Measurements from ENCODE around the gene CPN2. TPM values are rescaled to one million over a fixed set of nuclear protein-coding genes. Genes with fewer than 3 reads are reported as not detected.

The CPN2 gene
- total RNA-seq, 1 donor from 2014 or later: not detected

DNA sequence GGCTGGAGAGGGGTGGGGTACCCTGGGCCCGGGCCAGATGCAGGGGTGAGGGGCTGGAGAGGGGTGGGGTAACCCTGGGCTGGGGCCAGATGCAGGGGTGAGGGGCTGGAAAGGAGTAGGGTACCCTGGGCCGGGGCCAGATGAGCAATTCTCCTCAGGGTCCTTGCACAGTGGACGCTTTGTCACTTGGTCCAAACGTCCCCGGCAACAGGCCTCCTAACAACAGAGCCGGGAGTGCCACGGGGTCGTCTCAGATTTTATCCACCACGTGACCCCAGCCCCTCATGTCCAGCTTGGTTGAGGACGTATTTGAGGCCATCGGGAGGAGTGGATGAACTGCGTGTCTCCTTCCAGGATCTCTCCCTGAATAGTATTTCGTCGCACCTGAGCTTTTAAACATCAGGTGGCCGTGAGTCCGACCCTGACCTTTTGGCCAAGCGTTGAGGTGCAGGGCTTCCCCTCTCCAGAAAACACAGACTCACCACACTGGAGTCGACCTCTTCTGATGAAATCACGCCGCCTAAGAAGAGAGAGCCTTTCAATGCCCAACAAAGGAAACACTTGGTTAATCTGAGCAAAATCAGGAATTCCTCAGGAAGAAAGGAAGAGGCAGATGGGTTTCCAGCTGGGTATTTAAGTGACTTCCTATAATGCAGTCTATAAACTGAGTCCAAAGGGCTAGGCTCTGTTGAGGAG lies 31.2 kb upstream of the CPN2 start:
- intact Hi-C loops (cut with micrococcal nuclease): no loop called here

DNA sequence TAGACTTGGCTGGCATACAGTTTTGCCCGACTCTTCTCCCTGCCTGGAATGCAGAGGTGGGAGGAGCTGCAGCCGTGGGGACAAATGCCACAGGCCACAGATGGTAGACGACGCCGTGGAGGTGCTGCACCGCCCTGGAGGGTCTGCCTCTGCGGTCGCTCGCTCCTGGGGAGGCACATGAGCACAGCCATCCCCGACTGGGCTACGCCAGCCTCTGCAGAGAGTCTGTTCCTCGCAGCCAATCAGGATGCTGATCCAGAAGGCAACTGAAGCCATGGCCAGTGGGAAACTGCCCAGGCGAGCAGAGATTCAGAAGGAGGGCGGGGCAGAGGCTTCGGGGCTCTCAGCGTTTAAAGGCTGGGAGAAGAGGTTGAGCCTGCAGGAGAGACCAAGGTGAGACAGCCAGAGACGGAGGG lies 30.3 kb upstream of the CPN2 start:
- intact Hi-C loops (cut with micrococcal nuclease): no loop called here

DNA sequence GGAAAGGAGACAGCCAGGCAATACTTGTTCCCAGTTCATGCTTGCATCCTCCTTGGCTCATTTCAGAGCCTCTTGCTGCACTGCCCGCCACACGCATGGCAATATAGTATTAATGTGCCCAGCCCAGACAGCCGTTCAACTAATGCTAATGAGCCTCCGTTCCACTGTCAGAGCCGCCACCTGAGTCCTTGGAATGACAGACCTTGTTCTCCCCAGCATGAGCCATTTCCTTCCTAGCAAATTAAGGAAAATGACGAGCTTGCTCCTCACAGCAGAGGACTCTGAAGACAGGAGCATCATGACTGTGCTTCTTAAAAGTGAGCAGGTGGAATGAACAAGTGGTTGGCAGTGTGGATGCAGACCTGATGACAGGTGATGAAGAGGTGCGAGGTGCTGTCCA lies 29.2 kb upstream of the CPN2 start:
- intact Hi-C loops (cut with micrococcal nuclease): no loop called here

DNA sequence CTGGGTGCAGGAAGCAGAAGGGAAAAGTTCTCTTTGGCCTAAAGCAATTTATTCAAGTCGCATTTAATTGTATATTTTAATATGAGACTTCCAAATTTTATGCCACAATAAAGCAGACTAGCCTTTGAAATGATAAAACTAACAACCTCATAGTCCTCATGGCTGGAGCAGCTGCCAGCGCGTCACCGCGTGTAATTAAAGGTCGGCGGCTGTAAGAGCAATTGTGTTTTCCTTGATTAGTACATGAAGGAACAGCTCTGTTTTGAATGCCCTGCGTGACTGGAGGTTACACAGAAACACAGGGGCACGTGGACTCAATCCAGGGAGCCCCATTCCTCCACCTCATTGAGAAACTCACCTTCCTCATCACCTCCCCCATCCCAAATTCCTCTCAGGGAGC lies 28.5 kb upstream of the CPN2 start:
- intact Hi-C loops (cut with micrococcal nuclease): no loop called here

DNA sequence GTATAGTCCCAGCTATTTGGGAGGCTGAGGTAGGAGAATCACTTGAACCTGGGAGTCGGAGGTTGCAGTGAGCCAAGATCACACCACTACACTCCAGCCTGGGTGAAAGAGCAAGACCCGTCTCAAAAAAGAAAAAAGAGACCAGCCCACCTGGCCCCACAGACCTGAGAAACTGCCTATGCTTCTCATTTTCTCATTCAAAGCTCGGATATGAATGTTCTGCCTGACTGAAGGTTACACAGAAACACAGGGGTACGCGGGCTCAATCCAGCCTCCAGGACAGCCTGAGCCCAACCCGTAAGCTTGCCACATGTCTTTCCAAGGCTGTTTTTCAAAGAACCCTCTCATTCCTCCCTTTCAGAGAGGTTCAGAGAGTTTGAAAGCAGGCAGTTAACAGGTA lies 28.1 kb upstream of the CPN2 start:
- intact Hi-C loops (cut with micrococcal nuclease): no loop called here

DNA sequence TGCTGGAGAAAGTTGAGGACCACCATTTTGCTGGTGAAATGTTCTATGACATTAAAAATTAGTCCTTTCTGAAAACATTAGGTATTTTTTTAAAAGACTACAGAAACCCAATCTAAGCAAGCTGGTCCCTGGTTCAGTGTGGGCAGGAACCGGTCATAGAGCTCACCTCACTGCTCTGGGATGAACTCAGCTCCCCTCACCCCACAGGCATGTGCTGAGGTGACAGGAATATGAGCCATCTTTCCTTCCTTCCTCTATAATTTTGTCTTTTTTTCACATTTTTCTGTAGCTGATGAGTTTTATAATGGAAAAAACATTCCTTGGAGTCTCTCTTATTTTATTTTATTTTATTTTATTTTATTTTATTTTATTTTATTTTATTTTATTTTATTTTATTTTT lies 26.6 kb upstream of the CPN2 start:
- intact Hi-C loops (cut with micrococcal nuclease): no loop called here

DNA sequence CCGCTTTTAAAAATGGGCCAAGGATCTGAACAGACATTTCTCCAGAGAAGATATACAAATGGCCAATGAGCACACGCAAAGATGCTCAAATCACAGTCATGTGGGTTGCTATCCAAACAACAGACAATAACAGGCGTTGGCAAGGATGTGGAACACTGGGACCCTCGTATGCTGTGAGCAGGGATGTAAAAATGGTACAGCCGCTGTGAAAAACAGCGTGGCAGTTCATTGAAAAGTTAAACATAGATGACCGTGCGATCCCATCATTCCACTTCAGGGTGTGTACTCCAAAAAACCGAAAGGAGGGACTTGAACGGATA lies 25.1 kb upstream of the CPN2 start:
- intact Hi-C loops (cut with micrococcal nuclease): no loop called here

DNA sequence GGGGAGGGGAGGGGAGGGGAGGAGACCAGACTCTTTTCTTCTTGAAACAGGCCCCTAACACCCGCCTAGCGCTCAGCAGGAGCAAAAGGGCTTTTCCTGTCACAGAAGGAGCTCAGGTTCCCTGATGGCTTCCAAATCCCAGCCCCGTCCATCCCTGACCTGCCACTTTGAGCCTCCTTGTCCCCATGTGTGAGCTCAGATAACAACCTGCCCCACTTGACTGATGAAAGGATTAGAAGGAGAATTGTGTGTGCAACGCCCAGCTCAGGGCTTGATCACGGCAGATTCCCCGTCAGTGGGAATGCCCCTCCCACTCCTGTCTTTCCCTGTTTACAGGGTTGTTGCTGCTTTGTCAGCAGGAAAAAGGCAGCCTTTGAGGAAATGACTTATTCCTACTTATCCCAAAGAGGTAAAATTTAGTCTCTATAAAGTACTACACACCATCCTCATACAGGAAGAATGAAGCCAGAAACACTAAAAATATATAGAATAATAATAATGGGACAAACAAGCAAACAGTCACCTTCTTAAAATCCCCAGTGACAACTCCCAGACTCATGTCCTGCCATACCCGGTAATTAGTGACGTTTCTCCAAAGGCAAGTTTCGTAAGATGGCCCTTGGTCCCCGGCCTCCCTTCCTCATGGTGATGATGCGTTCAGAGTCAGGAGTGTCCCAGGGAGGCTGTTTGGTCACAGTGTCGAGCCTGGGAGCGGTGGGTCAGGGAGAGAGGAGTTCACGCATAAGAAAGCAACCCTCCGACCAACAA lies 24.5 kb upstream of the CPN2 start:
- intact Hi-C loops (cut with micrococcal nuclease): no loop called here

DNA sequence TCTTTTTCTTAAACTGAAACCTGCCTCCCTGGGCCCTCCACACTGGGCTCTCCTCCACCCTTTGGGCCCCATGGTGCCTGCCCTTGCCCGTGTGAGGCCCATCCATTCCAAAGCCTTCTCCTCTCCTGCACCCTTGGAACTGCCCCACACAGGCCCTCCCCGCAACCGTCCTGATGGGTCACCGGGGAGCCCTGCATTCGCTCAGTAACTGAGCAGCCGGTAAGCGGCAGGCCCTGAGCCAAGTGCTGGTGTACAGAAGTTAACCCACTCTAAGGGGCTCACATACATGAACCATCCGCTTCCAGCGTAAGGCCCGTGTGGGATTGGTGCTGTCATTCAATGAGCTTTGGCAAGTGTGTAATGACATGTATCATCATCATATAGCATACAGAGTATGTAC lies 23.8 kb upstream of the CPN2 start:
- intact Hi-C loops (cut with micrococcal nuclease): no loop called here

DNA sequence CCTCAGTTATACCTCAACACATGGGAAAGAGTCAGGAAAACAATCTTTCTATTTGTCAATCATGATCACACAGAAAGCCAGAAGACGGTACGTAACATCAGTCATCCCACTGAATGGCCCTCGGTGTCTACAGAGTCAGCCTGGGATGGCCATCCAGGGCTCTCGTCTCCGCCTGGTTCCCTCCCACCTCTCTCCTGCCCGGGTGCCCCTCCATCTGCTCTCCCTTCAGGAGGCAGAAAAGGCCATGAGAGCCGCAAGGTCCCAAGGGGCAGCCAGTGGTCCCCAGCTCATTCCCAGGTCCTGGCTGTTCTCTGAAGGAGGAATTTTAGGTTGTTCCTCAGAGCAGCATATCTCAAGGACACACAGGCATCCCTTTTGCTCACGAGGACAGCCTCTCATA lies 22.8 kb upstream of the CPN2 start:
- intact Hi-C loops (cut with micrococcal nuclease): no loop called here

DNA sequence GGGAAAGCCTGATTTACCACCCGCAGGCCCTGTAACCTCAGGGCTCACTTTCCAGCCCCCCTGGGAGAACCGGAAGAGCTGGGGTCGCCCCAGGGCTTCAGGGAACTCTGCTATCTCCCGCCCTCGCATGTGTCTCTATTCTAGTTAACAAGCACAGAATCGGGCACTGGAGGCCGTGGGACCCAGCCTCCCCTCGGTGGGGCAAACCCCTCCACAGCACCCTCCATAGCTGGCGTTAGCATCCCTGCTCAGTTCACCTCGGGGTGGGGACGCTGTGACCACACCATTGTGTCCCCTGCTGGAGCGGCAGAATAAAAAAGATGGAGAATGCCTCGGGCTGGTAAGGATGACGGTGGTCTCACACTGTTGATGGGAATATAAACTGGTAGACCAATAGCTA lies 21.9 kb upstream of the CPN2 start:
- intact Hi-C loops (cut with micrococcal nuclease): no loop called here

DNA sequence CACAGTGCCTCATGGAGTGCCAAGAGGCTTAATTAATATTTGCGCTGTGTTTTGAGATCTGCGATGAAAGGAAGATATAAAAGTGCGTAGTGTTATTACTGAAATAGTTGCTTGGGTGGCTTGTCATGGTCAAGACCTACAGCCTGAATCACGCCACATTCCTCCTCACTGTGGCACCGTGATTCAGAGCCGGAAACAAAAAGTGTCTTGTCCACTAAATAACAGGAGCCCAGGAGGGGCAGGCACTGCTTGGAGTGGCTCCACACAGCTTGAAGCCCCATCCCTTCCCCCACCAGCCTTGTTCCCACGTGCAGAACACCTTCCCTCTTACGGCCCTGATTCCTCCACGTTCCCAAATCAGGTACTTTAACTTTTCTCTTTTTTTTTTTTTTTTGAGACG lies 19.6 kb upstream of the CPN2 start:
- intact Hi-C loops (cut with micrococcal nuclease): no loop called here

DNA sequence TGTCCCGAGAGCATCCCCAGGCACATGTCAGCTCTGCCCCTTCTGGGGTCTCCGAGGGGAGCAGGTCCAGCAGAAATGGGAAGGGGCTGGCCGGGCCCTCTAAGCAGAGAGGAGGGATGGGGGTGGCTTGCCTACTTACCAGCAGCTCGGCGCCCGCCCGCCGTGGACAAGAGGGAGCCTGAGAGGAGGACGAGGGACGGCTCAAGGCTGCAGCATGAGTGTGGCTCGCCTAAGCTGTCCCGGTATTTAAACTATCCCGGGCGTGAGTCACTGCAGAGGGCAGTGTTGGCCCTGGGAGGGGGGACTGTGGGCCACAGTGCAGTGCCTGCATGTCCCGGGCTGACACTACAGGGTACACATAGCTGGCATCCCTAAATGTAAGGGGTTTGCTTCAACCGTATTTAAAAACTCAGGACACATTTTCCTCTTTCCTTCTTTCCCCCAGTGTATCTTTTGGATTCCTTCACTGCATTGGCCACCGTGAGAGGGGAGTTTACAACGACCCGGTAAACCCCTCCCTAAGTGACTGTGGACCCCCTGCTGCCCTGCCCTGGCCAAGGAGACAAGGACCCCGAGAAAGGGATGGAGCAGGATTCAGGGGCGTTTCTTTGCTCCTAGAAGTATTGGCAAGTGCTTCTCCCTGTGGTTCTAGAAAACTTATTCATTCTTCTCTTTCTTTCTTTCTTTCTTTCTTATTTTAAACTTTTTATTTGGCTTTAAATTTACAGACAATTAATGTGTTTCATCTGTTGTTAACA lies 18.6 kb upstream of the CPN2 start, which contains the start of gene LRRC15:
Gene LRRC15 (minus strand): TSS at position 222 of the 758 bp plus-strand sequence. CDS start 8,700 bp downstream, outside the sequence.
- intact Hi-C loops (cut with micrococcal nuclease): no loop called here

DNA sequence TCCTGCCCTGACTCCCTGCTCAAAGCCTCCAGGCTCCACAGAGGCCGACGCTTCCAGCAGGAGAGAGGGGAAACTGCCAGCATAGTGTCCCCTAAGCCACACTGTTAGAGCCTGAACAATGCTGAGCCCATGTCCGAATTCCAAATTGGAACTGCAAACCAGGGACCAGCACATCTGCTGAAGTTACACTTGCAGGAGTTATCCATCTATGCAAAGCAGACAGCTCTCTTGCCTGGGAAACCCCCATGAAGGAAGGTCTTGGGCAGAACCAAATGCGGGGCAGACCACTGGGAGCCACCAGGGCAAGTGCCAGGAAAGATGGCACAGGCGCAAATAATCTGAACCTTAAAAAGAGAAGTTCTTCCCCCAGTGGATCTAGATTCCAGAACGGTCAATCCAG lies 17.8 kb upstream of the CPN2 start:
- intact Hi-C loops (cut with micrococcal nuclease): no loop called here

DNA sequence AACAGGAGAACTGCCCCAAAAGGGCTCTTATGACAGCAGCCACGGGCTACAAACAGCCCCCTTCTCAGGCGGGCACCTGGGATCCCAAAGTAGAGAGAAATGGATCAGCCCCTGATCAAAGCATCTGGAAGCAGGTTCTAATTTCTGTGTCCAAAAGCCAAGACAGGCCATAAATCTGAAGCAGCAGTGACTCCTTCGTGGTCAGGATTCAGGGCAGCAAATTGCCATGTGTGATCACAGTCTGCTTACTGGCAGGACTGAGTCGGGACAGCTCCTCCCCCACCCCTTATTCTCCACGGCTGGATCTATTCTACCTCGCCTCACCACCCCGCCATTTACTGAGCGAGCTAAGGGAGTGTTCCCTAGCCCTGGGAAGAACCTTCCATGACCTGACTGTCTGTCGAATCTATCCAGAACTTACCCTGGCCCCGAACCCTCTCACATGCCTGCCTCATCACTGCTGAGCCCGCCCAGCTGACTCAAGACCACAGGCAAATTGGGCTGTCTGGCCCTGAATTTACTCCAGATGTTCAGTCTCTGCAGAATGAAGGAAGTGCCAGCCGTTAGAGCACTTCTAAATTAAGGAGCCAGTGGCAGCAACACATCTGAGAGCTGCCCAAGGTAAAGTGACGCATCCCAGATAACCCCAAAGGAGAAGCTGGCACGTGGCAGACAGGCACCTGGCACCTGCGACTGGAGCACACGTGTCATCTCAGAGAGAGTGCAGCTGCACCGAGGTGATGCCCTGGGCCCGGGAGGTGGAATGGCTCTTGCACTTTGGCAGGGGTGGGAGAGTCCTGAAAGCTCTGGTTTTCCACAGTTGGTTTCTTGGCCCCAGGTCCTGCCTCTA lies 17.1 kb upstream of the CPN2 start:
- intact Hi-C loops (cut with micrococcal nuclease): no loop called here

DNA sequence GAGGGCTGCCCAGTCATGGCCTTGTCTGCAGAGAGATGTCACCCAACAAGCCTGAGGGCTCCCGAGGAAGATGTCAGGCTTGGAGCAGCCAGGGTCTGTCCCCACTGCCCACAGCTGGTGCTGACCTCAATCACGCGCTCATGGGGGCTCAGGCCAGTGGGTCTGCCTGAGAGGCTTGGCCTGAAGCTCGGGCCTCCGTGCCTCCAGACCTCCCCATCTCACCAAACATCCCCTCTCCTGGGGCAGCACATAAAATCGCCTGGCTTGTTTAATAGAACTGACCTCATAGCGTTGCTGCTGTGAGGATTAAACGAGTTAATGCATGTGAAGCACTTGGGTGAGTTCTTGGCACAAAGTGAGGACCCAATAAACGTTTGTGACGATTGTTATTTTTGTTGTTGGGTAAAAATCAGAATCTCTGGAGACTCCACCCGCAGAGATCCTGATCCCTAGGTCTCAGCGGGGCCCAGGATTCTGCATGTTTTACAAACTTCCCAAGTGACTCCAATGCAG lies 14.9 kb upstream of the CPN2 start:
- intact Hi-C loops (cut with micrococcal nuclease): no loop called here

DNA sequence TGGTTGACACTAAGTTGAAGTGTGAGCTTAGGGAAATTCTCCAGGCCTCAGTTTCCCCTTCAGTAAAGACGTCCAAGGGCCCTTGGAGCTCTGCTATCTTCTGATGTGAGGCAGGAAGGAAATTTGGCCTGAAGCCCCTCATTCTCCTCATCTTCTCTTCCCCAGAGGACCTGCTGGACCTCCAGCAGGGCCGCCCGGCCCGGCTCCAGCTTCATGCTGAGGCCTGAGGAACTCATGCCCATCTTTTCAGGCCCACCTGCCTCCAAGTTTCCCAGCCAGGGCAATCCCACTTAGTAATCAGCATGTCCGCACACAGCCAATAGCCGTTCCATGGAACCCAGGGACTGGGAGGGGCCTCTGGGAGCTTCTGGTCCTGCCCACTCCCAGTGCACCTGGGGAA lies 14.4 kb upstream of the CPN2 start:
- intact Hi-C loops (cut with micrococcal nuclease): no loop called here

DNA sequence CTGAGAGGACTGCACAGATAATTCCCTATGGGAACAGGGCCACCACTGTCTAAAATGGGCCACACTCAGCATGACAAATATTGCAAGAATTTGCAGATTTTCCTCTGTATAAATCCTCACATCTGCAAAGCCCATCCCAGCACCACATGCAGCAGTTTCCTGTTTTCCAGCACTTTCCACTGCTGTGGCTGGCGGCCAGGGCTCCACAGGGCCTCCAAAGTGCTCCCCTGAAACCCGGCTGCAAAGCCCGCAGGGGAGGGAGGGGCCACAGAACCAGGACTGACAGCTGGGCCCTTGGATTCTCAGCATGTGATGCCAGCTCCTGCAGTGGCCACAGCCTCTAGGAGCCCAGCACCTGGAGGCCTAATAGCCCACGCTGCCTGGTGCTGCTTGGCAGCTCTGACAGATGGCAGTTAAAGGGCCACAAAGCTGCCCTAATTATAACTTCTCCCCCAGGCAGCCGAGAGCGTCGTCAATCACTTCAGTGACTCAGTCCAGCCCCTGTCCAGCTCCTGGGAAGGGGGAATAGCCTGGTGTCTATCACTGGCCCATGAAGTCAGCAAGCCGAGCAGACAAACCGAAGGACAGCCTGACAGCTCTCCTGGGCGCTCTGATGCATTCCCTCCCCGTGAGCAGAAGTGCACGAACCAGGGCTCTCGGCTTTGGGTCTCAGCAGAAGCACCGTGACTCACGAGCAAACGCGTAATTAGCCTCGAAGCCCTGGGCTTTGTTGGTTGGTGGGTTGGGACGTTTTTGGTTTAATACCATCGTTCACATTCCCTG lies 13.7 kb upstream of the CPN2 start:
- intact Hi-C loops (cut with micrococcal nuclease): no loop called here

DNA sequence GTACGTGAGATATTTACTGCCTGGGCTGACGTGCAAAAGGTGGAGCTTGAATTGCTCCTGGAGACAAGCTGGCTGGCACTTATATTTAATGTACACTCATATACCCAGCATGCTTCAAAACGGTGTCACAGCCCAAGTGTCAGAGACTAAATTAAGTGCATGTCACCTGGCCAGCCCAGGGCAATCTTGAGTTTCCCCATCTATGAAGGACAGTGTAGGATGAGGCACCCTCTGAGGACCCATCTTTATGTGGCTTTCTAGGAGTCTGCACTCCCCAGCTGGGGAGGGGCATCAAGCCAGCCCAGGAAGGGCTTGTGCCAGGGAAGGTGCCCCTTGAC lies 13.2 kb upstream of the CPN2 start:
- intact Hi-C loops (cut with micrococcal nuclease): no loop called here

DNA sequence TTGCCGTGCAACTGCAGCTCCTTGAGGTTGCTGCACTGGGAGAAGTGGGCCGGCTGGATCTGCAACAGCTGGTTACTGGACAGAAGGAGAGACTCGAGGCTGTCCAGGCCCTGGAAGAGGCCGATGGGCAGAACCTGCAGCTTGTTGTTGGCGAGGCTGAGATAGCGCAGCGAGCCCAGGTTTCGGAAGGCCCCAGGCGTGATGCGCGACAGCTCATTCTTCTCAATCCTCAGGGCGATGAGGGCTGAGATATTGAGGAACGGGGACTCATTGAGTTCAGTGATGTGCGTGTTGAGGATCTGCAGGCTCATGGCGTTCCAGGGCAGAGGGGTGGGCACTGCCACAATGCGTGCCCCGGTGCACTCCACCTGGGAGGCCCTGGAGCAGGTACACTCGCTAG lies 9.4 kb upstream of the CPN2 start:
- intact Hi-C loops (cut with micrococcal nuclease): no loop called here

DNA sequence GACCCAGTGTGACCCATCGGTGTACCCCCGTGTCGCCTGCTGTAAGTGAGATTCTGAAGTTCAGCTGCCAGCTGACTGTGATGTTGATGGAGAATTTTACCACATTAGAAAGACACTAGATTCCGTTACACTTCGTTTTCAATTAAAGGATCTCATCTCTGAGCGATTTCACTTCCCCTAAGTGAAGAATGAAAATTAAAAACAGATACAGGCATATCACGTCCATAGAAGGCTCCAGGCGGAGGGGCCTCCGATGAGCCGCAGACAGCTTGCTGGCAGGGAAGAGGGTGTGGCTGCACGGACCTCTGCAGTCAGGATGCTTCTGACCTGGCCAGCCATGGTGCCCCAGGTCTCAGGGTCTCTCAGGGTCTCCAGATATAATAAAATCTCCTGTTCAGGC lies 6.6 kb upstream of the CPN2 start:
- intact Hi-C loops (cut with micrococcal nuclease): no loop called here
